Umbilical cord (tissue), 2 donors: Measurements from ENCODE around the gene CD47. TPM values are rescaled to one million over a fixed set of nuclear protein-coding genes. Genes with fewer than 3 reads are reported as not detected.
A peak's percentile ranks its signal among the peaks of the same experiment; 100 is the strongest.

ENCODE experiments used
- DNase-seq: peaks from one replicate; pipeline ENCODE4 v3.0.0-alpha.2; 2015; ENCODE audit warnings: low spot score
- total RNA-seq: library from RNA; depleted of rRNA; stranded (reverse); fragments of >200 nt; gene quantifications from one replicate; pipeline ENCODE4 v1.2.3, GENCODE V29; 2014; ENCODE audit warnings: low replicate concordance; ENCODE audit not compliant: insufficient read depth

CD47 gene
- total RNA-seq, 1 donor from 2014 or later, result 50.6 TPM

- no peak for DNase-seq
These were observed 75.9 kb downstream of the CD47 start for GRCh38 chr3:108014943-108015342.

GRCh38 chr3:108013141-108014055 is 77.4 kb downstream of the CD47 start:
- DNase-seq, result no peak

- DNase-seq, result no peak
These were observed 78.5 kb downstream of the CD47 start for GRCh38 chr3:108012304-108012703.

GRCh38 chr3:108011616-108012015 is 79.2 kb downstream of the CD47 start:
- DNase-seq, result no peak

- no peak for DNase-seq
These were observed 81.7 kb downstream of the CD47 start for GRCh38 chr3:108008931-108009639.

- no peak for DNase-seq
These were observed 82.7 kb downstream of the CD47 start for GRCh38 chr3:108008106-108008505.

GRCh38 chr3:108006881-108007331 is 83.9 kb downstream of the CD47 start:
- DNase-seq, result no peak

- DNase-seq, result peak; percentile 52
These were observed 84.6 kb downstream of the CD47 start for GRCh38 chr3:108006077-108006771.

- DNase-seq, result no peak
These were observed 86.2 kb downstream of the CD47 start for GRCh38 chr3:108004647-108005046.

- DNase-seq, result no peak
These were observed 89.4 kb downstream of the CD47 start for GRCh38 chr3:108001457-108001856.

GRCh38 chr3:107999215-107999775 is 91.5 kb downstream of the CD47 start:
- no peak for DNase-seq

- DNase-seq, result no peak
These were observed 93.2 kb downstream of the CD47 start for GRCh38 chr3:107997671-107998070.

- no peak for DNase-seq
These were observed 95.0 kb downstream of the CD47 start for GRCh38 chr3:107995823-107996222.

- no peak for DNase-seq
These were observed 95.7 kb downstream of the CD47 start for GRCh38 chr3:107994956-107995715.

GRCh38 chr3:107994181-107994580 is 96.7 kb downstream of the CD47 start:
- no peak for DNase-seq

- DNase-seq, result no peak
These were observed 97.1 kb downstream of the CD47 start for GRCh38 chr3:107993771-107994170.

Other genes starting within 250 kb of the CD47 start
- 56.8 TPM for gene IFT57, start 131.4 kb upstream of the CD47 start, total RNA-seq
- gene HHLA2, start 205.5 kb upstream of the CD47 start, total RNA-seq, result 1.4 TPM